HFF-Myc (cell line): ENCODE measurements around the gene NUDT22.

Source experiments
- DNase-seq: peaks from one replicate; pipeline ENCODE4 v3.0.0-alpha.2; 2011; ENCODE audit warnings: low read depth; ENCODE audit errors: extremely low read depth
- H3K4me3 ChIP-seq: replicated peaks from 2 replicates; pipeline ENCODE4 v1.5.1; 2011; ENCODE audit warnings: low read depth, mild to moderate bottlenecking, control low read depth, low read length
- TF ChIP-seq, protein P1 (sequence below): IDR thresholded peaks from 2 replicates; pipeline ENCODE4 v1.5.1; 2012; ENCODE audit warnings: mild to moderate bottlenecking, low read depth, low read length, control low read depth; ENCODE audit errors: missing control alignments

The NUDT22 gene

DNA sequence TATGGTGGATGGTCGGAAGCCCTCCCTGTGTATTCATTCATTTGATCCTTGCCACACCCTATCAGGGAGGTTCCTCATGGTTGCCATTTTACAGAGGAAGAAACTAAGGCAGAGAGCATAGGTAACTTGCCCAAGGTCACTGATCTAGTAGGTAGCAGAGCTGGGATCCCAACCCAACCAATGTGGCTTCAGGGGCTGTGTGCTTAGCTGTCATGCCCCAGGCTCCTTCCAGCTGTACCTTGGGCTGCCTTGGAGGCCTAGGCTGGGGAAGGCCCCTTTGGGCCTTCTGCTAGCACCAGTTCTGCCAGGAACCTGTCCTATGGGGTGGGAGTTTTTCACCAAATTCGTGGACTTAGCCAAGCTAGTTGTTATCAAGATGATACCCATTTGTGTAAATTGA is 49.8 kb downstream of the NUDT22 start:
- no peak for DNase-seq
- no peak overlapping the region for H3K4me3 ChIP-seq
- TF ChIP-seq, protein P1, sequence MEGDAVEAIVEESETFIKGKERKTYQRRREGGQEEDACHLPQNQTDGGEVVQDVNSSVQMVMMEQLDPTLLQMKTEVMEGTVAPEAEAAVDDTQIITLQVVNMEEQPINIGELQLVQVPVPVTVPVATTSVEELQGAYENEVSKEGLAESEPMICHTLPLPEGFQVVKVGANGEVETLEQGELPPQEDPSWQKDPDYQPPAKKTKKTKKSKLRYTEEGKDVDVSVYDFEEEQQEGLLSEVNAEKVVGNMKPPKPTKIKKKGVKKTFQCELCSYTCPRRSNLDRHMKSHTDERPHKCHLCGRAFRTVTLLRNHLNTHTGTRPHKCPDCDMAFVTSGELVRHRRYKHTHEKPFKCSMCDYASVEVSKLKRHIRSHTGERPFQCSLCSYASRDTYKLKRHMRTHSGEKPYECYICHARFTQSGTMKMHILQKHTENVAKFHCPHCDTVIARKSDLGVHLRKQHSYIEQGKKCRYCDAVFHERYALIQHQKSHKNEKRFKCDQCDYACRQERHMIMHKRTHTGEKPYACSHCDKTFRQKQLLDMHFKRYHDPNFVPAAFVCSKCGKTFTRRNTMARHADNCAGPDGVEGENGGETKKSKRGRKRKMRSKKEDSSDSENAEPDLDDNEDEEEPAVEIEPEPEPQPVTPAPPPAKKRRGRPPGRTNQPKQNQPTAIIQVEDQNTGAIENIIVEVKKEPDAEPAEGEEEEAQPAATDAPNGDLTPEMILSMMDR = no peak

DNA sequence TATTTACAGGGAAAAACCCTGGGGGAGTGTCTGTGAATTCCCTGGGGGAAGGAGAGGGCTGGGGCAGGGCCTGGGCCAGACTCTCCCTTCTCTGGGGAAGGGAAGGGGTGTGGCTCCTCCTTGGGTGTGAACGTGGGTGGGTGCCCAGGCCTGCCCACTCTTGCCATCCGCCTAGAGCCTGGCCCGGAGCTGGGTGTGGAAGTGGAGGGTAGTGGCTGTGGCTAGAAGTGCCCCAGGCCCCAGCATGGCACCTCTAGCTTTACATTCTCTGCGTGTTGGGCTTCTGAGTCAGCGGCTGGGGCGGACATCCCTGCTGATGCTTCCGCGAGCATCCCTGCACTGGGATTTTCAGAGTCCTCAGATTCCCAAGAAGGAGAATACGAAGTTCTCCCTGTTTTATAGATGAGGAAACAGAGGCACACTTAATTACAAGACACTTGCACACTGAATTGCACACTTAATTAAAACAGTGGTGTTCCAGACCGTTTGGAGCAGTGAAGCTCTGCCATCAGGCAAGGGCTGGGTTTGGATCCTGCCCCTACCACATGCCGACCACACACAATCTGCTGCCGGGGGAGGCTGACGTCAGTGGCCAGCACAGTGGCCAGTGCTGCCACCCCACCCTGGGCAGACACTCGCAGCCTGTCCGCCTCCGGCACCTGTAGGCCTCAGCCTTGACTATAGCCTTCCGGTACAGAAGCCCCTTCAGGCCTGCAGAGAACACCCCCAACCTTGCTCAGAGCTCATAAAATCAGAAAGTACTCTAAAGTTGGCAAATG is 50.8 kb downstream of the NUDT22 start:
- DNase-seq = no peak
- TF ChIP-seq, protein P1 = no peak
- no peak overlapping the region for H3K4me3 ChIP-seq

DNA sequence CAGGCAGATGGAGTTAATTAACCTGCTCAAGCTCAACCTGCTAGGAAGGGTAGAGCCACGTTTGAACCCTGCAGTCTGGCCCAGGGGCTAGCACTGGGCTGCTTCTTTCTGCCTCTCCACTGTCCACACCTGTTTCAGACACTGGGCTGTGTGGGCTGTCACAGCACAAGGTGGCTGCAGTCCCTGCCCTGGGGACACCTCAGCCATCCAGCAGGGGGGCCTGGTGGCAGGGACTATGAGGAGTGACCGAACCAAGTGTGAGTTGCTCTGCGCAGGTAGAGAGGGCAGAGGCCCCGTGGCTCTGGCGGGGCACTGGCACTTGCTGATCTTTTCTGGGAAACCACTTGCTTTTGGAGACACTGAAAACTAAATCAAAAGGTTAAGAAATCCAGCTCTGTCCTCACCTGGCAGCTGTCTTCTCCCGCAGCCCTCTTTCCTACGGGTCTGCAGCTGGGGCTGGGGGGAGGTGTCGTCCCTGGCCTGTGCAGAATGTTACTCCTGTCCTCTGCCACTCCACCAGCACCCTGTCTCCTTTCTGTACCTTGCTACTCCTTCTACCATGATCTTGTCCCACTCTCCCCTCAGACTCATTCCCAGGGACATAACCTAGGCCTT is 52.6 kb downstream of the NUDT22 start:
- no peak overlapping the region for H3K4me3 ChIP-seq
- TF ChIP-seq, protein P1 = no peak
- DNase-seq = no peak
